Endothelial cell of umbilical vein (primary cell): ENCODE results near the gene FHIP2A. TPM values are rescaled to one million over a fixed set of nuclear protein-coding genes. Genes with fewer than 3 reads are reported as not detected.

ENCODE experiments used
- BruUV-seq: library from RNA; stranded (reverse); fragments of 400-500 nt; replicated peaks from 2 replicates; lab custom pipeline; 2021; lab: Mats Ljungman, UMichigan
- CTCF ChIA-PET: fragments of 300-600, 350-600 bp; sonication (Branson Sonifier 250); formaldehyde crosslinking; loops from one replicate; lab custom pipeline; 2021; ENCODE audit warnings: antibody characterized with exemption, inconsistent platforms; lab: Charles Lee
- POLR2A ChIA-PET: fragments of 300-600, 350-600 bp; sonication (Branson Sonifier 250); formaldehyde crosslinking; loops from one replicate; lab custom pipeline; 2021; ENCODE audit warnings: antibody characterized with exemption, inconsistent platforms; lab: Charles Lee
- DNase-seq: peaks from one replicate; pipeline ENCODE4 v3.0.0-alpha.2; 2011; ENCODE audit warnings: low read depth, low spot score
- FAIRE-seq: peaks from 2 replicates; lab custom pipeline; 2011; peaks lifted over from hg19 to GRCh38; lab: Jason Lieb, UNC
- H2AFZ ChIP-seq: 2 replicates; pipeline ENCODE4 v1.6.0; 2012; ENCODE audit warnings: low read depth, low read length, control low read depth, inconsistent platforms
- H3K27ac ChIP-seq: 2 replicates; pipeline ENCODE4 v1.5.1; 2011; ENCODE audit warnings: low read depth, mild to moderate bottlenecking, control low read depth, low read length, moderate library complexity; ENCODE audit not compliant: insufficient read depth
- H3K27me3 ChIP-seq, 2 experiments: 2 replicates each; pipeline versions ENCODE4 v1.6.0 to v1.6.1; 2011; ENCODE audit warnings: low read length in 2 of 2, mixed read lengths in 1 of 2; ENCODE audit not compliant: control insufficient read depth in 2 of 2, insufficient read depth in 2 of 2
- H3K36me3 ChIP-seq, 2 experiments: 2 replicates in 1 of 2; 3 replicates in 1 of 2; pipeline ENCODE4 v1.5.1; 2011; ENCODE audit warnings: low read length in 2 of 2, mild to moderate bottlenecking in 1 of 2, moderate library complexity in 1 of 2; ENCODE audit not compliant: control insufficient read depth in 2 of 2, insufficient read depth in 2 of 2; ENCODE audit errors: extremely low read depth in 1 of 2
- H3K4me1 ChIP-seq: 3 replicates; pipeline ENCODE4 v1.5.1; 2011; ENCODE audit warnings: mild to moderate bottlenecking, low read length; ENCODE audit not compliant: control insufficient read depth, insufficient read depth; ENCODE audit errors: extremely low read depth
- H3K4me2 ChIP-seq: 2 replicates; pipeline ENCODE4 v1.6.1; 2011; ENCODE audit warnings: low read length, control low read depth, mixed read lengths; ENCODE audit not compliant: insufficient read depth
- H3K4me3 ChIP-seq, 3 experiments: fragments of 200-600 bp in 1 of 3; sonication (generic), shearing (Covaris generic) in 1 of 3; replicated peaks in 1 of 3; 2 replicates each; pipeline ENCODE4 v1.5.1; 2011 to 2016; ENCODE audit warnings: control low read depth in 3 of 3, low read length in 3 of 3, mild to moderate bottlenecking in 2 of 3, inconsistent platforms in 1 of 3, low read depth in 1 of 3, moderate library complexity in 1 of 3; ENCODE audit not compliant: insufficient read depth in 1 of 3
- H3K79me2 ChIP-seq: 2 replicates; pipeline ENCODE4 v1.6.0; 2012; ENCODE audit warnings: low read length, inconsistent platforms; ENCODE audit not compliant: control insufficient read depth, insufficient read depth
- H3K9ac ChIP-seq: replicated peaks from 2 replicates; pipeline ENCODE3; 2011; ENCODE audit warnings: low read length, control low read depth; ENCODE audit not compliant: insufficient read depth; ENCODE audit errors: extremely low read depth
- H3K9me1 ChIP-seq: replicated peaks from 3 replicates; pipeline ENCODE4 v1.6.0; 2011; ENCODE audit warnings: mild to moderate bottlenecking, low read length; ENCODE audit not compliant: control insufficient read depth, insufficient read depth; ENCODE audit errors: extremely low read depth
- H3K9me3 ChIP-seq: replicated peaks from 2 replicates; pipeline ENCODE4 v1.5.1; 2012; ENCODE audit warnings: low read length, inconsistent platforms; ENCODE audit not compliant: control insufficient read depth, insufficient read depth
- H4K20me1 ChIP-seq: replicated peaks from 2 replicates; pipeline ENCODE3; 2011; ENCODE audit warnings: mild to moderate bottlenecking, low read length; ENCODE audit not compliant: control insufficient read depth, insufficient read depth; ENCODE audit errors: extremely low read depth
- EZH2 ChIP-seq: IDR thresholded peaks from 2 replicates; pipeline ENCODE4 v1.6.1; 2012; ENCODE audit warnings: borderline replicate concordance, low read depth, mild to moderate bottlenecking, moderate library complexity, low read length, inconsistent platforms; ENCODE audit not compliant: severe bottlenecking
- FOS ChIP-seq: IDR thresholded peaks from 2 replicates; pipeline ENCODE4 v1.6.1; 2011; ENCODE audit warnings: mild to moderate bottlenecking, low read length, moderate library complexity, borderline replicate concordance; ENCODE audit not compliant: insufficient read depth
- GATA2 ChIP-seq: IDR thresholded peaks from 2 replicates; pipeline ENCODE4 v1.7.0; 2011; ENCODE audit warnings: low read depth, mild to moderate bottlenecking, moderate library complexity, mixed read lengths, low read length; ENCODE audit not compliant: insufficient read length, insufficient read depth
- JUN ChIP-seq: IDR thresholded peaks from 2 replicates; pipeline ENCODE4 v1.6.1; 2011; ENCODE audit warnings: borderline replicate concordance, low read depth; ENCODE audit not compliant: insufficient read length, insufficient read depth
- MYC ChIP-seq: IDR thresholded peaks from one replicate; pipeline ENCODE4 v1.6.1; 2011; ENCODE audit warnings: mild to moderate bottlenecking, low read depth, low read length
- POLR2A ChIP-seq: IDR thresholded peaks from 2 replicates; pipeline ENCODE4 v1.6.1; 2012; ENCODE audit warnings: low read depth, mild to moderate bottlenecking, control low read depth, low read length
- POLR2AphosphoS5 ChIP-seq: IDR thresholded peaks from 2 replicates; pipeline ENCODE4 v1.6.1; 2012; ENCODE audit warnings: low read depth, mild to moderate bottlenecking, control low read depth, low read length, moderate library complexity; ENCODE audit not compliant: insufficient read depth
- dilution Hi-C: fragments of 300-500 bp; cut with MboI; formaldehyde crosslinking; loops from one replicate; pipeline ENCODE4 v1.15.0; 2019; ENCODE audit warnings: low sequenced_read_pairs; ENCODE audit not compliant: extremely low pct_ligation_motif_present
- intact Hi-C: fragments of 100-400 bp; cut with micrococcal nuclease; formaldehyde crosslinking; loops from one replicate; pipeline ENCODE4 v1.10.0; 2022
- polyA plus RNA-seq, 4 experiments: library from polyadenylated mRNA; depleted of rRNA in 3 of 4; stranded (reverse) in 3 of 4; unstranded in 1 of 4; fragments of >200 nt; gene quantifications; 2 replicates each; pipeline versions ENCODE4 v1.2.1 to v1.2.3, GENCODE V29; 2011 to 2012; ENCODE audit warnings: missing spikeins in 1 of 4
- total RNA-seq: library from RNA; stranded (reverse); gene quantifications from 2 replicates; pipeline ENCODE4 v1.2.3, GENCODE V29; 2021
- TF ChIP-seq, protein P1 (sequence below), 2 donors: IDR thresholded peaks; 1 replicate in 1 of 2; 2 replicates in 1 of 2; pipeline ENCODE4 v1.5.1; 2011; ENCODE audit warnings: low read length in 2 of 2, mild to moderate bottlenecking in 2 of 2, moderate library complexity in 2 of 2, control low read depth in 1 of 2, inconsistent platforms in 1 of 2, low read depth in 1 of 2; ENCODE audit not compliant: insufficient read depth in 1 of 2; ENCODE audit errors: extremely low read depth in 1 of 2

The FHIP2A gene
- total and polyA plus RNA-seq, 2 donors (not counting 3 experiments of a cell fraction or from before 2014, with no cell fraction given): 13.3 to 39.6 TPM

DNA sequence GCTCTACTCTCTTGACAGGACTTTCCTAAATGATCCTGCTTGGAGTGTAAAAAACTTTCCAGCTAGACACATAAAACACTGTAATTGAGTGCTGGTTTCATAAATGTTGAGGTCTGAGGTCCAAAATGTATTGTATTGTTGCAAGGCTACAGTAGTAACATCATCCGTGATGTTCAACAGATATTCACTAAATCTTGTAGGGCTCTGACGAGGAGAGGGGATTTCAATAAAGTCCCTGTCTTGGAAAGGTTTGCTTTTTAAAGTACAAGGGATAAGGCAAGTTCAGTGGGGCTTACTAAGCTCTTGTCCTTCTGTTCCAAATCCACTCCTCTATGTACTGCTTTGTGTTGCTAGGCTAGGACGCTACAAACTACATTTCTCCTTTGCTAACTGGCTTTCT is 48.9 kb downstream of the FHIP2A start:
- H3K27ac ChIP-seq: no peak overlapping the region
- DNase-seq (no peak), FAIRE-seq (no peak)
- dilution Hi-C loops: no loop called here
- H3K79me2 ChIP-seq: no peaks in the 10 kb centered on the region
- intact Hi-C loops: no loop called here
- no peaks in the 10 kb centered on the region for H3K9me3 ChIP-seq
- BruUV-seq: no TSS peak
- no peaks in the 10 kb centered on the region for H3K27me3 ChIP-seq
- no peaks in the 10 kb centered on the region for H3K9me1 ChIP-seq
- H3K36me3 ChIP-seq: no peaks in the 10 kb centered on the region
- no peak overlapping the region for H3K4me3 ChIP-seq
- POLR2A ChIA-PET: interaction anchor here (1.1 kb wide), 1 partner anchor 14 kb away, joined by 3 read pairs; no protein-coding TSS in a partner anchor
- no peaks in the 10 kb centered on the region for H4K20me1 ChIP-seq
- H3K4me2 ChIP-seq: no peak overlapping the region
- H3K9ac ChIP-seq: no peak overlapping the region
- TF ChIP-seq JUN (no peak), MYC (no peak), POLR2AphosphoS5 (no peak), POLR2A (no peak), GATA2 (no peak), FOS (no peak), EZH2 (no peak)
- TF ChIP-seq, protein P1, sequence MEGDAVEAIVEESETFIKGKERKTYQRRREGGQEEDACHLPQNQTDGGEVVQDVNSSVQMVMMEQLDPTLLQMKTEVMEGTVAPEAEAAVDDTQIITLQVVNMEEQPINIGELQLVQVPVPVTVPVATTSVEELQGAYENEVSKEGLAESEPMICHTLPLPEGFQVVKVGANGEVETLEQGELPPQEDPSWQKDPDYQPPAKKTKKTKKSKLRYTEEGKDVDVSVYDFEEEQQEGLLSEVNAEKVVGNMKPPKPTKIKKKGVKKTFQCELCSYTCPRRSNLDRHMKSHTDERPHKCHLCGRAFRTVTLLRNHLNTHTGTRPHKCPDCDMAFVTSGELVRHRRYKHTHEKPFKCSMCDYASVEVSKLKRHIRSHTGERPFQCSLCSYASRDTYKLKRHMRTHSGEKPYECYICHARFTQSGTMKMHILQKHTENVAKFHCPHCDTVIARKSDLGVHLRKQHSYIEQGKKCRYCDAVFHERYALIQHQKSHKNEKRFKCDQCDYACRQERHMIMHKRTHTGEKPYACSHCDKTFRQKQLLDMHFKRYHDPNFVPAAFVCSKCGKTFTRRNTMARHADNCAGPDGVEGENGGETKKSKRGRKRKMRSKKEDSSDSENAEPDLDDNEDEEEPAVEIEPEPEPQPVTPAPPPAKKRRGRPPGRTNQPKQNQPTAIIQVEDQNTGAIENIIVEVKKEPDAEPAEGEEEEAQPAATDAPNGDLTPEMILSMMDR (IDR thresholded peaks at IDR 0.05; ENCODE audit: extremely low read depth in 1 of 2, insufficient read depth in 1 of 2, low read depth in 1 of 2, low read length in 2 of 2): no peak
- H2AFZ ChIP-seq: no peak overlapping the region
- H3K4me1 ChIP-seq: peaks cover 23% of the 10 kb centered on the region
- CTCF ChIA-PET: interaction anchor here (2.0 to 3.7 kb wide), 3 partner anchors 9 to 48 kb away, joined by 8 to 24 read pairs (median 18); no protein-coding TSS in a partner anchor
